ENCODE data around the gene PLEKHM1.

Gene PLEKHM1

GRCh38 chr17:45395569-45396415, 94.7 kb downstream of the PLEKHM1 start:
- DNase-seq = no peak

GRCh38 chr17:45394913-45395568, 95.5 kb downstream of the PLEKHM1 start:
- peak; percentile 20 for DNase-seq

DNA sequence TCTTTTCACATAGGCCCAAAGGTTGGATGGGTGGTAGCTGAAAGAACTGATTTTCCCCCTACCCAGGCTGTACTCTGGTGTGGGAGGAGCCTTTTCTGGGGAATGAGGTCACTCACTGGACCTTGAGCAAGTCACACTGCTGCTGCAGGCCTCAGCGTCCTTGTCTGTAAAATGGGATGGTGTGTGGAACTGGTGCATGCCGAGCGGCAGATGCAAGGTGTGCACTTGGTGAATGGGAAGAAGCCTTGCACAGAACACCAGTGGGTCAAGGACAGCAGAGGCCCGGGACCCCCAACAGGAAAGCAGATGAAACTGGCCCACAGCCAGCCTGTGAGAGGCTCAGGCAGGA, 96.0 kb downstream of the PLEKHM1 start:
- DNase-seq = no peak

- no peak for DNase-seq
Observed at GRCh38 chr17:45394091-45394490, 96.4 kb downstream of the PLEKHM1 start.

DNA sequence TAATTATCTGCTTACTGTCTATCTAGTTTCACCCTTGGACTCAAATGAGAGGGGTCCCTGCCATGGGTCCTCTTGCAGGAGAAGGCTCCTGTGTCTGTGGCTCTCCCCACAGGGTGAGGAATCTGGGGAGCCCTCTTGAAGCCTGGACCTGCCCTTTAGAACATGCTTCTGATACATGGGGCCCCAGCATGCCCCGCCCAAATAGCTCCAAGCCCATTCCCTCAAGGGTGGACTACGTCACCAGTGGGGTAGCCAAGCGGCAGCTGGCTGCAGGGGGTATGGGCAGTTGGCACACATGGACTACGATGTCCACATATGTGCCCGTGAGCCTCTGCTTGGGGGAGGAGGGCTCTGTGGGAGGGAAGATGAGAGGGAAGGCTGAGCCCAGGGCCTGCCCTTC, 97.1 kb downstream of the PLEKHM1 start:
- no peak for DNase-seq

DNA sequence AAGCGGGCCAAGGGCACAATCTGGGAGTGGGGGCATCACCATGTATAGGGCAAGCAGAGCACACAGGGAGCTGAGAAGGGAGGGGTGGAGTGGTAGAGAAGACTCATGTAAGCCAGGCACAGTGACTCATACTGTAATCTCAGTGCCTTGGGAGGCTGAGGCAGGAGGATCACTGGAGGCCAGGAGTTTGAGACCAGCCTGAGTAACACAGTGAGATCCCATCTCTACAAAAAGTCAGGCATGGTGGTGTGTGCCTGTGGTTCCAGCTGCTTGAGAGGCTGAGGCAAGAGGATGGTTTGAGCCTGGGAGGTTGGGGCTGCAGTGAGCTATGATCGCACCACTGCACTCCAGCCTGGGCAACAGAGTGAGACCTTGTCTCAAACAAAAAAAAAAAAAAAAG, 98.6 kb downstream of the PLEKHM1 start:
- no peak for DNase-seq

DNA sequence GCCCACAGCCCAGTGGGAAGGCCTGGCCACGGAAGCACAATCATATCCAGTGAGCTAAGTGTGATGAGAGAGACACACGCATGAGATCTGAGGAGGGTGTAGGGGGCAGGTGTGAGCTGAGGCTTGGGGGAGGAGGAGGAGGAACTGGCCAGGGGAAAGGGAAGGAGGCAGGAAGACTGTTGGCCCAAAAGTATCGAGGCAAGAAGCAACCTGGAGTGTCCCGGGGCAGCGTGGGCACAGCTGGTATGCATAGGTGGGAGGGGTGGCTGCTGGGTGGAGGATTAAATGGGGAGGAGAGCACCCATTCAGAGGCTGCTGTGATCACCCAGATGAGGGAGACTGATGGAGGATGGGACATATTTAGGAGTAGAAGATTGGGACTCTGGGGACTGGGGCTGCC, 99.2 kb downstream of the PLEKHM1 start:
- DNase-seq = no peak

DNA sequence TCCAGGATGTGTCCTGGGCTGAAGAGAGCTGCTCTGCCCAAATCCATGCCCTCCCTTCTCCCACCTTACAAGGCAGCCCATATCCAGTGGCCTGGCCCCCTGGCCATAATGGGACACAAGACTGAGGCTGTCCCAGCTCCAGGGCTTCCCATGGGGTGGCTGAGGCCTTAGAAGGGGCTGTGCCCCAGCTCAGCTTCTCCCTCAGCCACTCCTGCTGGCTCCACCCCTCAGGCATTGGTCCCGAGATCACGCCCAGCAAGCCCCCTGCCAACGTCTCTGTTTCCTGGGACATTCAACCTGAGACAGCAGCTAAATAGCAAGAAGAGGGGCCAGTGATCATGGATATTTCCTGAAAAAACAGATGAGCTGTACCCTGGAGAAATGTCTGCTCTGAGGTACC, 101.2 kb downstream of the PLEKHM1 start:
- no peak for DNase-seq

- DNase-seq = no peak
Observed at GRCh38 chr17:45388604-45389325, 101.8 kb downstream of the PLEKHM1 start.

- DNase-seq = no peak
Observed at GRCh38 chr17:45387739-45388138, 102.8 kb downstream of the PLEKHM1 start.

DNA sequence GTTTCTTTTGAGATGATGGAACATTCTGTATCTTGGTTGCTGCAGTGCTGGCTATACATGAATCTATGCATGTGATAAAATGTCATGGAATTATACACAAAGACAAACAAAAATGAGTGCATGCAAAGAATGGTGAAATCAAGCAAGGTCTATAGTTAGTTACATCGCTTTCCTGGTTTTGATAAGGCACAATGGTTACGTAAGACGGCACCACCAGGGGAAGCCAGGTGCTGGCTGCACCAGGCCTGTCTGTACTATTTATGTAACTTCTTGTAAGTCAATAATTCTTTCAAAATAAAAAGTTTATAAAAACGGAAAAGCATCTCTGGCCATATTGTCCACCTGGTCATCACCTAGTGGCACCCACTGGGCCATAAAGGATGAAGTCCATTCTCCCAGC, 104.3 kb downstream of the PLEKHM1 start:
- DNase-seq = no peak
